ENCODE results near the gene GPSM1. TPM values are rescaled to one million over a fixed set of nuclear protein-coding genes. Genes with fewer than 3 reads are reported as not detected.

GPSM1 gene
- total and polyA plus RNA-seq, 4 donors: 12.6 to 41.6 (median 22.7) TPM

GRCh38 chr9:136352682-136353081 lies 25.3 kb downstream of the GPSM1 start:
- H3K36me3 ChIP-seq (ENCODE audit: control insufficient read depth in 4 of 4, insufficient read depth in 4 of 4, low read length in 4 of 4): peaks cover 0 to 21% (median 0%) of the 10 kb centered on the region in 4 donors
- peak overlapping the region in 1 of 2 donors; percentile 0 for H3K27ac ChIP-seq (ENCODE audit: low read depth in 1 of 2, low read length in 1 of 2)
- DNase-seq (peak; percentile 66 to 84 (median 84)), ATAC-seq (ENCODE audit: insufficient read depth, low FRiP score) (no peak)
- H3K4me1 ChIP-seq (ENCODE audit: control insufficient read depth in 5 of 5, insufficient read depth in 5 of 5, low read length in 5 of 5): peaks cover 0 to 23% (median 4%) of the 10 kb centered on the region in 5 donors
- H3K4me3 ChIP-seq: no peak overlapping the region
- no peaks in the 10 kb centered on the region for H3K27me3 ChIP-seq (ENCODE audit: control insufficient read depth in 3 of 3, insufficient read depth in 3 of 3, low read length in 2 of 3)
- no peaks in the 10 kb centered on the region for H3K9me3 ChIP-seq (ENCODE audit: control insufficient read depth in 4 of 4, insufficient read depth in 3 of 4, low read length in 3 of 4)
- 68 to 86% methylated on average over 16 of the region's 16 CpGs for WGBS, 2 donors
- H3K9ac ChIP-seq (ENCODE audit: insufficient read depth in 1 of 2, low read length in 2 of 2): no peak overlapping the region
- TF ChIP-seq CTCF (IDR thresholded peaks at IDR 0.05; ENCODE audit: control extremely low read depth, extremely low read depth): no peak

GRCh38 chr9:136353088-136353487 lies 25.7 kb downstream of the GPSM1 start:
- peaks cover 0 to 20% (median 4%) of the 10 kb centered on the region in 5 donors for H3K4me1 ChIP-seq (ENCODE audit: control insufficient read depth in 5 of 5, insufficient read depth in 5 of 5, low read length in 5 of 5)
- H3K9me3 ChIP-seq (ENCODE audit: control insufficient read depth in 4 of 4, insufficient read depth in 3 of 4, low read length in 3 of 4): no peaks in the 10 kb centered on the region
- TF ChIP-seq CTCF (IDR thresholded peaks at IDR 0.05; ENCODE audit: control extremely low read depth, extremely low read depth): no peak
- no peaks in the 10 kb centered on the region for H3K27me3 ChIP-seq (ENCODE audit: control insufficient read depth in 3 of 3, insufficient read depth in 3 of 3, low read length in 2 of 3)
- 73 to 85% methylated on average over 11 of the region's 11 CpGs for WGBS, 2 donors
- H3K9ac ChIP-seq (ENCODE audit: insufficient read depth in 1 of 2, low read length in 2 of 2): no peak overlapping the region
- no peak for ATAC-seq (ENCODE audit: insufficient read depth, low FRiP score)
- H3K27ac ChIP-seq (ENCODE audit: low read depth in 1 of 2, low read length in 1 of 2): peak overlapping the region in 1 of 2 donors; percentile 85
- no peak overlapping the region for H3K4me3 ChIP-seq
- peaks cover 0 to 26% (median 0%) of the 10 kb centered on the region in 4 donors for H3K36me3 ChIP-seq (ENCODE audit: control insufficient read depth in 4 of 4, insufficient read depth in 4 of 4, low read length in 4 of 4)
- DNase-seq: no peak

GRCh38 chr9:136353757-136354488 lies 26.6 kb downstream of the GPSM1 start:
- WGBS, 2 donors: 76 to 83% methylated on average over 13 of the region's 13 CpGs

More at GRCh38 chr9:136353757-136354488, 26.6 kb downstream of the GPSM1 start:
- Histone ChIP-seq H3K27me3 (ENCODE audit: control insufficient read depth in 3 of 3, insufficient read depth in 3 of 3, low read length in 2 of 3) (no peaks in the 10 kb centered on the region), H3K9me3 (ENCODE audit: control insufficient read depth in 4 of 4, insufficient read depth in 3 of 4, low read length in 3 of 4) (no peaks in the 10 kb centered on the region), H3K27ac (ENCODE audit: low read depth in 1 of 2, low read length in 1 of 2) (peak overlapping the region in 1 of 2 donors; percentile 85), H3K9ac (ENCODE audit: insufficient read depth in 1 of 2, low read length in 2 of 2) (no peak overlapping the region), H3K4me3 (no peak overlapping the region), H3K4me1 (ENCODE audit: control insufficient read depth in 5 of 5, insufficient read depth in 5 of 5, low read length in 5 of 5) (peaks cover 0 to 20% (median 4%) of the 10 kb centered on the region in 5 donors), H3K36me3 (ENCODE audit: control insufficient read depth in 4 of 4, insufficient read depth in 4 of 4, low read length in 4 of 4) (peaks cover 0 to 27% (median 0%) of the 10 kb centered on the region in 4 donors)
- no peak for ATAC-seq (ENCODE audit: insufficient read depth, low FRiP score)
- TF ChIP-seq CTCF (IDR thresholded peaks at IDR 0.05; ENCODE audit: control extremely low read depth, extremely low read depth): no peak
- no peak for DNase-seq
